ENCODE measurements around the gene LSM7.

GRCh38 chr19:2329501-2329916 lies 1.1 kb upstream of the LSM7 start:
- TF ChIP-seq CTCF (IDR thresholded peaks at IDR 0.05) (no peak), POLR2AphosphoS5 (IDR thresholded peaks at IDR 0.05) (no peak)

Data from breast epithelium (tissue), 3 donors.